D721Med (cell line): ENCODE measurements around the gene TBC1D2.
A peak's percentile ranks its signal among the peaks of the same experiment; 100 is the strongest.
"Not testable (repeated sequence)": the region's sequence is repeated elsewhere in the genome, so short reads cannot be mapped to it uniquely, and the experiment has no call there.

Experiments used
- DNase-seq: peaks from one replicate; pipeline ENCODE4 v3.0.0; 2011; ENCODE audit warnings: low spot score; ENCODE audit not compliant: insufficient read length
- FAIRE-seq: peaks from 2 replicates; lab custom pipeline; 2011; peaks lifted over from hg19 to GRCh38; lab: Jason Lieb, UNC
- CTCF ChIP-seq: IDR thresholded peaks from 2 replicates; pipeline ENCODE4 v1.5.1; 2012; ENCODE audit warnings: mild to moderate bottlenecking, control low read depth; ENCODE audit not compliant: insufficient read depth; ENCODE audit errors: missing control alignments

TBC1D2 gene

GRCh38 chr9:98271479-98271878, 16.0 kb upstream of the TBC1D2 start:
- DNase-seq = no peak
- FAIRE-seq = no peak
- no peak for TF ChIP-seq CTCF

- DNase-seq, FAIRE-seq: not testable (repeated sequence)
Observed at GRCh38 chr9:98270284-98270683, 14.8 kb upstream of the TBC1D2 start.

- FAIRE-seq, DNase-seq: not testable (repeated sequence)
Observed at GRCh38 chr9:98269652-98270051, 14.2 kb upstream of the TBC1D2 start.

- DNase-seq, FAIRE-seq: not testable (repeated sequence)
Observed at GRCh38 chr9:98267556-98267955, 12.1 kb upstream of the TBC1D2 start.

GRCh38 chr9:98264516-98264915, 9.1 kb upstream of the TBC1D2 start:
- no peak for TF ChIP-seq CTCF
- FAIRE-seq (no peak), DNase-seq (no peak)

- DNase-seq = peak; percentile 38
- peak; percentile 98 for TF ChIP-seq CTCF
- FAIRE-seq = peak; percentile 53
Observed at GRCh38 chr9:98263482-98264357, 8.3 kb upstream of the TBC1D2 start.

GRCh38 chr9:98263080-98263479, 7.6 kb upstream of the TBC1D2 start:
- FAIRE-seq (no peak), DNase-seq (no peak)
- TF ChIP-seq CTCF = no peak

GRCh38 chr9:98262056-98262455, 6.6 kb upstream of the TBC1D2 start:
- no peak for FAIRE-seq
- DNase-seq = no peak
- no peak for TF ChIP-seq CTCF
